Chondrocyte (in vitro differentiated cells): Measurements from ENCODE around the gene RRP1. TPM values are rescaled to one million over a fixed set of nuclear protein-coding genes. Genes with fewer than 3 reads are reported as not detected.

Experiments
- DNase-seq: peaks from one replicate; pipeline ENCODE4 v3.0.0; 2021; ENCODE audit warnings: mixed read lengths, low spot score
- H3K27ac Mint-ChIP-seq: one replicate; pipeline ENCODE4 v1.8.0; 2021; ENCODE audit warnings: mild to moderate bottlenecking, moderate library complexity, mixed read lengths; ENCODE audit not compliant: unreplicated experiment
- H3K27me3 Mint-ChIP-seq: 2 replicates; pipeline ENCODE4 v1.8.0; 2021; ENCODE audit warnings: low read depth, mixed read lengths
- H3K36me3 Mint-ChIP-seq: 2 replicates; pipeline ENCODE4 v1.8.0; 2021; ENCODE audit warnings: low read depth, mixed read lengths
- H3K4me1 Mint-ChIP-seq: 2 replicates; pipeline ENCODE4 v1.8.0; 2021; ENCODE audit warnings: low read depth, mild to moderate bottlenecking, mixed read lengths
- H3K4me3 Mint-ChIP-seq: one replicate; pipeline ENCODE4 v1.8.0; 2021; ENCODE audit warnings: mild to moderate bottlenecking, moderate library complexity, mixed read lengths; ENCODE audit not compliant: unreplicated experiment
- H3K9me3 Mint-ChIP-seq: 2 replicates; pipeline ENCODE4 v1.8.0; 2021; ENCODE audit warnings: low read depth, mixed read lengths
- total RNA-seq: library from RNA; stranded (reverse); gene quantifications from 3 replicates; pipeline ENCODE4 v1.2.1, GENCODE V29; 2021
- TF ChIP-seq, protein P1 (sequence below): fragments of 200-600 bp; sonication (generic); IDR thresholded peaks from 2 replicates; pipeline ENCODE4 v1.5.0; 2021; ENCODE audit warnings: antibody characterized with exemption, mild to moderate bottlenecking, moderate library complexity

Gene RRP1
- total RNA-seq, 1 donor from 2014 or later, result 19.2 TPM

DNA sequence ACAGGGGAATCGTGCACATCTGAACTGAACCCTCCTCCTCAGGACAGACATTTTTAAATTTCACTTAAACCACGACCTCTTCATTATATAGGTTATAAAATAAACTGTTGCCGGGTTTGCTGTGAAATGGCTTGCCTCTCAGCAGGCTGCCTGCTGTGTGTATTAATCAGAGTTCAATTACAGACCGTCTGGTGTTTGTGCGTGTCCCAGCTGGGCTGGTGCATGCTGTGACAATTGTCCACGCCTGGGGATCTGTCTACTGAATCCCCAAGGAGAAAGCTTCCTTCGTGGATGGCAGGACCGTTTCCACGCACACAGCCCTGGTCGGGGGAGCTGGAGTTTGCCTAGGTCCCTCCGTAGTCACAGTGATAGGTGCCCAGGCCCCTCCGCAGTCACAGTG is 62.2 kb downstream of the RRP1 start:
- Mint-ChIP-seq H3K27me3 (peaks cover 9% of the 10 kb centered on the region), H3K9me3 (no peaks in the 10 kb centered on the region), H3K36me3 (no peaks in the 10 kb centered on the region), H3K27ac (no peak overlapping the region), H3K4me3 (no peak overlapping the region), H3K4me1 (no peaks in the 10 kb centered on the region)
- TF ChIP-seq, protein P1, sequence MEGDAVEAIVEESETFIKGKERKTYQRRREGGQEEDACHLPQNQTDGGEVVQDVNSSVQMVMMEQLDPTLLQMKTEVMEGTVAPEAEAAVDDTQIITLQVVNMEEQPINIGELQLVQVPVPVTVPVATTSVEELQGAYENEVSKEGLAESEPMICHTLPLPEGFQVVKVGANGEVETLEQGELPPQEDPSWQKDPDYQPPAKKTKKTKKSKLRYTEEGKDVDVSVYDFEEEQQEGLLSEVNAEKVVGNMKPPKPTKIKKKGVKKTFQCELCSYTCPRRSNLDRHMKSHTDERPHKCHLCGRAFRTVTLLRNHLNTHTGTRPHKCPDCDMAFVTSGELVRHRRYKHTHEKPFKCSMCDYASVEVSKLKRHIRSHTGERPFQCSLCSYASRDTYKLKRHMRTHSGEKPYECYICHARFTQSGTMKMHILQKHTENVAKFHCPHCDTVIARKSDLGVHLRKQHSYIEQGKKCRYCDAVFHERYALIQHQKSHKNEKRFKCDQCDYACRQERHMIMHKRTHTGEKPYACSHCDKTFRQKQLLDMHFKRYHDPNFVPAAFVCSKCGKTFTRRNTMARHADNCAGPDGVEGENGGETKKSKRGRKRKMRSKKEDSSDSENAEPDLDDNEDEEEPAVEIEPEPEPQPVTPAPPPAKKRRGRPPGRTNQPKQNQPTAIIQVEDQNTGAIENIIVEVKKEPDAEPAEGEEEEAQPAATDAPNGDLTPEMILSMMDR, result no peak
- DNase-seq, result no peak

DNA sequence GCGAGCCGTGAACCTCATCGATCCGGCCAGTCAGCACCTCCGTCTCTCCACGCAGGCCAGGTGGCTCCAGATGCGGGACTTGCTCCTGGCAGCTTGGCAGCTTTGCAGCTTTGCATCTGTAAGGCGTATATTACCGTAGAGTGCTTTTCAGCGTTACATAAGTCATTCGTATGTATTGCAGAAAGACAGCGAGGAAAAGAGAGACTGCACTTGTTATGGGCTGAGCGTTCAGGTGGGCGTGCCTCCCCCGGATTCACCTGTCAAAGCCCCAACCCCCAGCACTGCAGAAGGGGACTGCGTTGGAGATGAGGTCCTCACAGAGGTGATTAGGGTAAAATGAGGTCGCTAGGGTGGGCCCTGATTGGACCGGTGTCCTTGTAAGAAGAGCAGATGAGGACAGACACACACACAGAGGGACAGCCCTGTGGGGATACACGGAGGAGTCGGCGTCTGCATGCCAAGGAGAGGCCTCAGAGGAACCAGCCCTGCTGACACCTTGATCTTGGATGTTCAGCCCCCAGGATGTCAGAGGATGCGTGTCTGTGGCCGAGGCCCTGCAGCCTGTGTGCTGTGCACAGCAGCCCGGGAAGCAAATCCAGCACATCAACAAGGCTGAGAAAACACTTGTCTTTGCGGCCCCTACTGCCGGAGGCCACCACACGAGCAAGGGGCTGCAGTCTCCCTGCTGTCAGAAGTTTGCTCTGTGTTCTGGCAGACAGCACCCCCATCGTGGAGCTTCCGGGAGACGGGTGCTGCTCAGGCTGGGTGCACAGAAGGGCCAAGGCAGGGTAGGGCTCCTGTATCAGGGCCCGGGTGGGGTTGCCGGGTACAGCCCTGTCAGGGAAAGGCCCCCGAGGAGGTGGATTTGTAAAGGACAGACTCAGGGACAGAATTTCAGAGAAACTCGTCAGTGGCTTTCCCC is 64.7 kb downstream of the RRP1 start:
- H3K4me1 Mint-ChIP-seq, result no peaks in the 10 kb centered on the region
- TF ChIP-seq, protein P1, result no peak
- H3K9me3 Mint-ChIP-seq, result no peaks in the 10 kb centered on the region
- no peak for DNase-seq
- H3K36me3 Mint-ChIP-seq, result no peaks in the 10 kb centered on the region
- peaks cover 9% of the 10 kb centered on the region for H3K27me3 Mint-ChIP-seq
- H3K27ac Mint-ChIP-seq, result no peak overlapping the region
- no peak overlapping the region for H3K4me3 Mint-ChIP-seq

Other genes with a start within 250 kb of the RRP1 start
- 3.5 to 5.0 TPM (median 4.0 TPM) in 3 replicates for gene HSF2BP, start 130.1 kb upstream of the RRP1 start, total RNA-seq
- gene RRP1B, start 130.0 kb upstream of the RRP1 start, total RNA-seq, result 24.5 to 29.0 TPM (median 24.8 TPM) in 3 replicates
- gene PDXK, start 70.4 kb upstream of the RRP1 start, total RNA-seq, result 213 to 234 TPM (median 216 TPM) in 3 replicates
- 56.5 to 63.6 TPM (median 57.2 TPM) in 3 replicates for gene CSTB, start 13.3 kb upstream of the RRP1 start, total RNA-seq
- 43.5 to 48.1 TPM (median 45.4 TPM) in 3 replicates for gene AGPAT3, start 75.6 kb downstream of the RRP1 start, total RNA-seq
- gene TRAPPC10, start 222.7 kb downstream of the RRP1 start, total RNA-seq, result 31.0 to 41.8 TPM (median 37.0 TPM) in 3 replicates